Gastroesophageal sphincter (tissue), 2 donors: ENCODE results near the gene RHOU.

ENCODE experiments used
- EP300 ChIP-seq: sonication (generic); formaldehyde crosslinking; IDR thresholded peaks from one replicate; pipeline ENCODE4 v1.6.1; 2017; ENCODE audit warnings: antibody characterized with exemption, mild to moderate bottlenecking
- POLR2AphosphoS5 ChIP-seq: sonication (generic); formaldehyde crosslinking; IDR thresholded peaks from one replicate; pipeline ENCODE4 v1.6.1; 2017; ENCODE audit warnings: antibody characterized with exemption

GRCh38 chr1:228698017-228698329 is 37.3 kb upstream of the RHOU start:
- TF ChIP-seq POLR2AphosphoS5 = no peak
- TF ChIP-seq EP300 = no peak
